Fibroblast of villous mesenchyme (primary cell): ENCODE data around the gene NAGLU. TPM values are rescaled to one million over a fixed set of nuclear protein-coding genes. Genes with fewer than 3 reads are reported as not detected.

Experiments used
- DNase-seq: peaks from one replicate; pipeline ENCODE4 v3.0.0-alpha.2; 2010; ENCODE audit warnings: low read depth
- H3K4me3 ChIP-seq: 2 replicates; pipeline ENCODE4 v1.5.1; 2011; ENCODE audit warnings: low read depth, mild to moderate bottlenecking, low read length
- total RNA-seq: library from RNA; depleted of rRNA; stranded (reverse); fragments of >200 nt; gene quantifications from 2 replicates; pipeline ENCODE4 v1.2.3, GENCODE V29; 2012
- TF ChIP-seq, protein P1 (sequence below): IDR thresholded peaks from 2 replicates; pipeline ENCODE4 v1.5.1; 2012; ENCODE audit warnings: low read depth, mild to moderate bottlenecking, low read length; ENCODE audit not compliant: insufficient read depth

NAGLU gene
- total RNA-seq, 1 donor: 28.5 TPM

DNA sequence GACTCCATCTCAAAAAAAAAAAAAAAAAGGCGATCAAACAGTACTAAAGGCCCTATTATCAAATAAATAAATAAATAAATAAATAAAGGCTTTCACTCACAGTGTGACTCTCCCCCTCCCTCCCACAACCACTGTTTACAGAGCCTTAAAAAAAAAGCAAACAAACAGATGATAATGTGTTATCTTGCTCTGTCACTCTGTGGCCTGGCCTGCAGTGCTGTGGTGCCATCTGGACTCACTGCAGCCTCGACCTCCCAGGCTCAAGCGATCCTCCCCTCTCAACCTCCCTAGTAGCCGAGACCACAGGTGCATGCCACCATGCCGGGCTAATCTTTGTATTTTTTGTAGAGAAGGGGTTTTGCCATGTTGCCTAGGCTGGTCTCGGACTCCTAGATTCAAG is 8.1 kb upstream of the NAGLU start:
- TF ChIP-seq, protein P1, sequence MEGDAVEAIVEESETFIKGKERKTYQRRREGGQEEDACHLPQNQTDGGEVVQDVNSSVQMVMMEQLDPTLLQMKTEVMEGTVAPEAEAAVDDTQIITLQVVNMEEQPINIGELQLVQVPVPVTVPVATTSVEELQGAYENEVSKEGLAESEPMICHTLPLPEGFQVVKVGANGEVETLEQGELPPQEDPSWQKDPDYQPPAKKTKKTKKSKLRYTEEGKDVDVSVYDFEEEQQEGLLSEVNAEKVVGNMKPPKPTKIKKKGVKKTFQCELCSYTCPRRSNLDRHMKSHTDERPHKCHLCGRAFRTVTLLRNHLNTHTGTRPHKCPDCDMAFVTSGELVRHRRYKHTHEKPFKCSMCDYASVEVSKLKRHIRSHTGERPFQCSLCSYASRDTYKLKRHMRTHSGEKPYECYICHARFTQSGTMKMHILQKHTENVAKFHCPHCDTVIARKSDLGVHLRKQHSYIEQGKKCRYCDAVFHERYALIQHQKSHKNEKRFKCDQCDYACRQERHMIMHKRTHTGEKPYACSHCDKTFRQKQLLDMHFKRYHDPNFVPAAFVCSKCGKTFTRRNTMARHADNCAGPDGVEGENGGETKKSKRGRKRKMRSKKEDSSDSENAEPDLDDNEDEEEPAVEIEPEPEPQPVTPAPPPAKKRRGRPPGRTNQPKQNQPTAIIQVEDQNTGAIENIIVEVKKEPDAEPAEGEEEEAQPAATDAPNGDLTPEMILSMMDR: no peak
- no peak overlapping the region for H3K4me3 ChIP-seq
- no peak for DNase-seq

GRCh38 chr17:42529061-42529460 is 7.0 kb upstream of the NAGLU start:
- TF ChIP-seq, protein P1: no peak
- DNase-seq: no peak
- H3K4me3 ChIP-seq: no peak overlapping the region

GRCh38 chr17:42530952-42531454 is 5.0 kb upstream of the NAGLU start:
- no peak overlapping the region for H3K4me3 ChIP-seq
- TF ChIP-seq, protein P1: no peak
- DNase-seq: peak; percentile 67

DNA sequence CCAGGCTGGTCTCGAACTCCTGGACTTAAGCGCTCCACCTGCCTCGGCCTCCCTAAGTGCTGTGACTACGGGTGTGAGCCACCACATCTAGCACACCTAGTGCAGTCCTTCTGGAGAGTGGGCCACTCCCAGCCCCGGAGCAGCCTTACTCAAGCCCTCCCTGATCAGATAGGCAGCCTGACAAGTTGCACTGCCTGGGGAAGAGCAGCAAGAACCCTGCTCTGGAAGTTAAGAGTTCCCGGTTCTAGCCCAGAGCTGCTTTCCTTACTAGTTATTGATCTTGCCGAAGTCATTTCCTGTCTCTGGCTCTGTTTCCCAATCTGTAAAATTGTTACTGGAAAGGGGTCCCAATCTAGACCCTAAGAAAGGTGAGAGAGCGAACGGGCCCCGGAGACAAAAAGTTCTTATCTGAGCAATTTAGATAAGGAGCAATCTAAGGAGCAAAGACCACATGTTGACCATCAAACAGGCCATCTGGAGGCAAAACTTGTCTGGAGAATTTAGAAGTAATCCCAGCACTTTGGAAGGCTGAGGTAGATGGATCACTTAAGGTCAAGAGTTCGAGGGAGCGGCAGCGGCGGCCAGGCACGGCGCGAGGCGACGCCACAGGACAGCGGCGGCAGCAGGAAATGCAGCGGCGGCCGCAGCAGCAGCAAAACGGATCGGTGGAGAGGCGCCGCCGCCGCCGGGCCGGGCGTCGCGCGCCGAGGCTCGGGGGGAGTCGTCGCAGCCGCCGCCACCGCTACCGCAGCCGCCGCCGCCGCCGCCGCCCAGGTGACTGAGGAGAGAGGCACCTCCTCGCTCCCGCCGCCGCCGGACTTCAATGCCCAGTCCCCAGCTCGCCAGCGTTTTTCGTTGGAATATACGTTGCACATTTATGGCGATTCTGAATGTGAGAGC is 4.3 kb upstream of the NAGLU start:
- TF ChIP-seq, protein P1: peak; percentile 41
- peak overlapping the region; percentile 51 for H3K4me3 ChIP-seq
- DNase-seq: peak; percentile 83

GRCh38 chr17:42535155-42536047 is 640 bp upstream of the NAGLU start:
- peak overlapping the region; percentile 72 for H3K4me3 ChIP-seq
- no peak for DNase-seq
- TF ChIP-seq, protein P1: no peak

GRCh38 chr17:42536372-42537155 is 523 bp downstream of the NAGLU start:
- peak; percentile 88 for DNase-seq
- TF ChIP-seq, protein P1: no peak
- peak overlapping the region; percentile 72 for H3K4me3 ChIP-seq
